Smooth muscle cell (in vitro differentiated cells): ENCODE results near the gene C6orf58. TPM values are rescaled to one million over a fixed set of nuclear protein-coding genes. Genes with fewer than 3 reads are reported as not detected.

ENCODE experiments used
- DNase-seq: peaks from one replicate; lab custom pipeline; 2025; ENCODE audit not compliant: unreplicated experiment; lab: John Stamatoyannopoulos, UW
- H2AFZ ChIP-seq: fragments of 200-600 bp; sonication (generic); 2 replicates; pipeline ENCODE4 v1.6.0; 2016; ENCODE audit warnings: antibody characterized with exemption, low read depth, mild to moderate bottlenecking
- H3F3A ChIP-seq: fragments of 200-600 bp; sonication (generic); 2 replicates; pipeline ENCODE4 v1.6.0; 2017; ENCODE audit warnings: antibody characterized with exemption, low read depth
- H3K27ac ChIP-seq: fragments of 200-600 bp; sonication (generic); 2 replicates; pipeline ENCODE4 v1.5.1; 2016; ENCODE audit warnings: low read depth, mild to moderate bottlenecking
- H3K27me3 ChIP-seq: fragments of 200-600 bp; sonication (generic); 2 replicates; pipeline ENCODE4 v1.6.1; 2016; ENCODE audit warnings: low read depth, mild to moderate bottlenecking
- H3K36me3 ChIP-seq: fragments of 200-600 bp; sonication (generic); 2 replicates; pipeline ENCODE4 v1.5.1; 2016; ENCODE audit warnings: low read depth
- H3K4me1 ChIP-seq: fragments of 200-600 bp; sonication (generic); 2 replicates; pipeline ENCODE4 v1.5.1; 2016; ENCODE audit warnings: low read depth
- H3K4me2 ChIP-seq: fragments of 200-600 bp; sonication (generic); 2 replicates; pipeline ENCODE4 v1.6.0; 2016; ENCODE audit warnings: mild to moderate bottlenecking
- H3K4me3 ChIP-seq: fragments of 200-600 bp; sonication (generic); 2 replicates; pipeline ENCODE4 v1.5.1; 2016; ENCODE audit warnings: mild to moderate bottlenecking
- H3K79me2 ChIP-seq: fragments of 200-600 bp; sonication (generic); 2 replicates; pipeline ENCODE4 v1.6.0; 2016; ENCODE audit warnings: low read depth, mild to moderate bottlenecking
- H3K9ac ChIP-seq: fragments of 200-600 bp; sonication (generic); 2 replicates; pipeline ENCODE4 v1.6.0; 2016; ENCODE audit warnings: low read depth
- H3K9me3 ChIP-seq: fragments of 200-600 bp; sonication (generic); replicated peaks from 2 replicates; pipeline ENCODE4 v1.5.1; 2016; ENCODE audit warnings: low read depth
- H4K20me1 ChIP-seq: fragments of 200-600 bp; sonication (generic); 2 replicates; pipeline ENCODE4 v1.6.0; 2016; ENCODE audit warnings: low read depth
- WGBS: methylation state at CpG from one replicate; pipeline ENCODE4 v1.1.7; 2016; ENCODE audit warnings: low lambda C conversion rate; 5-methylcytosine and 5-hydroxymethylcytosine counted together
- polyA plus RNA-seq: library from polyadenylated mRNA; unstranded; fragments of >200 nt; fragmentation: Nextera tagmentation; extraction: Ambion mirVana; gene quantifications from 2 replicates; pipeline ENCODE4 v1.2.1, GENCODE V29; 2016
- total RNA-seq: library from RNA; depleted of rRNA; stranded (reverse); fragments of >200 nt; gene quantifications from 2 replicates; pipeline ENCODE4 v1.2.3, GENCODE V29; 2014
- TF ChIP-seq, protein P1 (sequence below): fragments of 200-600 bp; sonication (generic); IDR thresholded peaks from 2 replicates; pipeline ENCODE4 v1.5.1; 2017; ENCODE audit warnings: borderline replicate concordance, mild to moderate bottlenecking, antibody characterized with exemption; ENCODE audit not compliant: insufficient read depth, poor library complexity, severe bottlenecking

The C6orf58 gene
- total and polyA plus RNA-seq, 2 experiments from 2014 or later = not detected

DNA sequence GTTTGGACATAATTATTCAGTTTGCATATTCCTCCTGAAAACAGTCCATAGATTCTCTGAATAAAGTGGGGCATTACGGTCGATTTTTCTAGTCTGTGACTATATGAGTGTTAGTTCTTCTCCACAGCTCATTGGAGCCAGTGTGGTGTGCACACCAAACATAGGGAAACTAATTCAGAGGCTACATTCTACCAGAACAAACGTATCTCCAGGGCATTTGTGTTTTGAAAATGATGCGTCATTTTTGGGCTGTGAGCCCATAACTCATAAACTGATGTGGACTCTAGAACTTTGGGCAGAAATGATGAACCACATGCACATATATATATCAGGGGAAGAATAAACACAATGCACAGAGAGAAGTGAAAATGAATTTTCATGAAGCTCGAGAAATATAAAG, 41.8 kb downstream of the C6orf58 start:
- WGBS = 67% methylated on average over 5 of the region's 5 CpGs
- Histone ChIP-seq H3K79me2 (no peaks in the 10 kb centered on the region), H4K20me1 (no peaks in the 10 kb centered on the region), H3K4me3 (no peak overlapping the region), H3K9ac (no peak overlapping the region), H3K36me3 (no peaks in the 10 kb centered on the region), H3K27ac (no peak overlapping the region), H3K27me3 (peaks cover 6% of the 10 kb centered on the region), H3K9me3 (no peaks in the 10 kb centered on the region), H3F3A (no peaks in the 10 kb centered on the region), H3K4me1 (no peaks in the 10 kb centered on the region), H3K4me2 (no peak overlapping the region), H2AFZ (no peak overlapping the region)
- TF ChIP-seq, protein P1, sequence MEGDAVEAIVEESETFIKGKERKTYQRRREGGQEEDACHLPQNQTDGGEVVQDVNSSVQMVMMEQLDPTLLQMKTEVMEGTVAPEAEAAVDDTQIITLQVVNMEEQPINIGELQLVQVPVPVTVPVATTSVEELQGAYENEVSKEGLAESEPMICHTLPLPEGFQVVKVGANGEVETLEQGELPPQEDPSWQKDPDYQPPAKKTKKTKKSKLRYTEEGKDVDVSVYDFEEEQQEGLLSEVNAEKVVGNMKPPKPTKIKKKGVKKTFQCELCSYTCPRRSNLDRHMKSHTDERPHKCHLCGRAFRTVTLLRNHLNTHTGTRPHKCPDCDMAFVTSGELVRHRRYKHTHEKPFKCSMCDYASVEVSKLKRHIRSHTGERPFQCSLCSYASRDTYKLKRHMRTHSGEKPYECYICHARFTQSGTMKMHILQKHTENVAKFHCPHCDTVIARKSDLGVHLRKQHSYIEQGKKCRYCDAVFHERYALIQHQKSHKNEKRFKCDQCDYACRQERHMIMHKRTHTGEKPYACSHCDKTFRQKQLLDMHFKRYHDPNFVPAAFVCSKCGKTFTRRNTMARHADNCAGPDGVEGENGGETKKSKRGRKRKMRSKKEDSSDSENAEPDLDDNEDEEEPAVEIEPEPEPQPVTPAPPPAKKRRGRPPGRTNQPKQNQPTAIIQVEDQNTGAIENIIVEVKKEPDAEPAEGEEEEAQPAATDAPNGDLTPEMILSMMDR = no peak
- DNase-seq = no peak

DNA sequence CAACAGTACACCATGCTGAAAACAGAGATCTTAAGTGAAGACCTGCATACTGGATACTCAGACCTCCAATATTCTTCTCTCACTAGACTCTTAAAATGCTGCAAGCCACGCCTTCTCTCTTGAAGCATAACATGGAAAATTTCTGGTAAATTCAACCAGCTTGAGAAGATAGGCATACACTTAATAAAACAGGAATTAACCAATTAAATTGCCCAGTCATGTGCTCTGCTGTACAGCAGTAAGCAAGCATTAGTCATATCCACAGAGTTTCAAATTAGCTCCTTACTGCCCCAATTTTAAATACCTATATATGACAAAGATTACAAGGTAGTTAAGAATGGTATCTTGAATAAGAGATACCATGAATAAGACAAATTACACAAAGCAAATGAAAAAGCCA, 53.8 kb downstream of the C6orf58 start:
- Histone ChIP-seq H3K9ac (no peak overlapping the region), H2AFZ (no peak overlapping the region), H3K27ac (no peak overlapping the region), H3K79me2 (no peaks in the 10 kb centered on the region), H3K4me1 (no peaks in the 10 kb centered on the region), H3F3A (no peaks in the 10 kb centered on the region), H3K9me3 (no peaks in the 10 kb centered on the region), H4K20me1 (no peaks in the 10 kb centered on the region), H3K27me3 (peaks cover 50% of the 10 kb centered on the region), H3K4me3 (no peak overlapping the region), H3K36me3 (no peaks in the 10 kb centered on the region), H3K4me2 (no peak overlapping the region)
- DNase-seq = no peak
- TF ChIP-seq, protein P1 = no peak
- 84% methylated on average over 1 of the region's 1 CpG for WGBS

DNA sequence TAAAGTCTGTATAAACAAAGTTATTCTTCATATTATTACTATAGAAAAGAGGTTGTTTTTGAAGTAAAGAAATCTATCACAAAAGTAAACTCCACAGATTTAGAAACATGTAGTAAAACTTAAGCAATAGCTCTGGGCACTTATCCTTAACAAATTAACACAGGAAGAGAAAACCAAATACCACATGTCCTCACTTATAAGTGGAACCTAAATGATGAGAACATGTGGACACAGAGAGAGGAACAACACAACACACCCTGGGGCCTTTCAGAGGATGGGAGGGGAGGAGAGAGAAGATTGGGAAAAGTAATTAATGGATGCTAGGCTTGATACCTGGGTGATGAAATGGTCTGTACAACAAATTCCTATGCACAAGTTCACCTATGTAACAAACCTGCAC, 57.2 kb downstream of the C6orf58 start:
- Histone ChIP-seq H3K36me3 (no peaks in the 10 kb centered on the region), H3K79me2 (no peaks in the 10 kb centered on the region), H3K9me3 (no peaks in the 10 kb centered on the region), H3F3A (no peaks in the 10 kb centered on the region), H3K27me3 (peaks cover 54% of the 10 kb centered on the region), H2AFZ (no peak overlapping the region), H3K4me1 (no peaks in the 10 kb centered on the region), H4K20me1 (no peaks in the 10 kb centered on the region), H3K27ac (no peak overlapping the region), H3K9ac (no peak overlapping the region), H3K4me2 (no peak overlapping the region), H3K4me3 (no peak overlapping the region)
- TF ChIP-seq, protein P1 = no peak
- DNase-seq = no peak

DNA sequence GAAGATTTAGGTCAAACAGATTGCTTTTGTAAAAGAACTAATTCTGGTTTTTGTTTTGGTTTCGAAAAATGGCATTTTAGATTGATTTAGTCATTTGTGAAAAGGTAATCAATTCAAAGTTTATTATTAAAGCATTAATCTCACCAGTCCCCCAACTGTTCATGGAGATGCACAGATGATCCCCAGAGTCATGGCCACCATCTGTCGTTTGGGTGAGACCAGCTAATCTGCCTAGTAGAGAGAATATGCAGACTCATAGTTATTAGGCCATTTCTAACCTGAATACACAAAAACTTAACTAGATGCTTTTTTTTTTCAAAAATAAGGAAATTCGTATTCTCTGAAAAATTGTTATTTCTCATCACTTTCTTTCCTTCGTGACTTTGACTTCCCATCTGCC, 58.1 kb downstream of the C6orf58 start:
- no peaks in the 10 kb centered on the region for H4K20me1 ChIP-seq
- H3K27me3 ChIP-seq = peaks cover 57% of the 10 kb centered on the region
- no peak overlapping the region for H2AFZ ChIP-seq
- no peaks in the 10 kb centered on the region for H3K9me3 ChIP-seq
- H3K4me1 ChIP-seq = no peaks in the 10 kb centered on the region
- no peaks in the 10 kb centered on the region for H3F3A ChIP-seq
- 85% methylated on average over 4 of the region's 4 CpGs for WGBS
- no peak overlapping the region for H3K27ac ChIP-seq
- TF ChIP-seq, protein P1 = no peak
- no peak overlapping the region for H3K4me3 ChIP-seq
- no peak overlapping the region for H3K9ac ChIP-seq
- no peaks in the 10 kb centered on the region for H3K36me3 ChIP-seq
- no peak overlapping the region for H3K4me2 ChIP-seq
- DNase-seq = no peak
- no peaks in the 10 kb centered on the region for H3K79me2 ChIP-seq
